ENCODE data around the gene JMY.

DNA sequence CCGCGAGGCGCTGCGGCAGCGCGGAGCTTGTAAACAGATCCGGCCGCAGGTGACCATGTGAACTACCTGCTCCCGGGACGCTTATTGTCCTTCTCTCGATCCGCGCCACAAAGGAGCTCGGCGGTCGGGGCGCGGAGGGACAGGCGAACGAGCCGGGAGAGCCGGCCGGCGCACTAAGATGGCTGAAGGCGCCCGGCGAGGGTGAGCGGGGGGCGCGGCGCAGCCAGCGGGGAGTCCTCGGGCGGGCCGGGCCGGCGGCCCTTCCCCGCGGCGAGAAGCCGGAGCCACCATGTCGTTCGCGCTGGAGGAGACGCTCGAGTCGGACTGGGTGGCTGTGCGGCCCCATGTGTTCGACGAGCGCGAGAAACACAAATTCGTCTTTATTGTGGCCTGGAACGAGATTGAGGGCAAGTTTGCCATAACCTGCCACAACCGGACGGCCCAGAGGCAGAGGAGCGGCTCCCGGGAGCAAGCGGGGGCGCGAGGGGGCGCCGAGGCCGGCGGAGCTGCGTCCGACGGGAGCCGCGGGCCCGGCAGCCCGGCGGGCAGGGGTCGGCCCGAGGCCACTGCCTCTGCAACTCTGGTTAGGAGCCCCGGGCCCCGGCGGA, 535 bp downstream of the JMY start:
- no peak for TF ChIP-seq POLR2A (IDR thresholded peaks at IDR 0.05)
- TF ChIP-seq, protein P1, sequence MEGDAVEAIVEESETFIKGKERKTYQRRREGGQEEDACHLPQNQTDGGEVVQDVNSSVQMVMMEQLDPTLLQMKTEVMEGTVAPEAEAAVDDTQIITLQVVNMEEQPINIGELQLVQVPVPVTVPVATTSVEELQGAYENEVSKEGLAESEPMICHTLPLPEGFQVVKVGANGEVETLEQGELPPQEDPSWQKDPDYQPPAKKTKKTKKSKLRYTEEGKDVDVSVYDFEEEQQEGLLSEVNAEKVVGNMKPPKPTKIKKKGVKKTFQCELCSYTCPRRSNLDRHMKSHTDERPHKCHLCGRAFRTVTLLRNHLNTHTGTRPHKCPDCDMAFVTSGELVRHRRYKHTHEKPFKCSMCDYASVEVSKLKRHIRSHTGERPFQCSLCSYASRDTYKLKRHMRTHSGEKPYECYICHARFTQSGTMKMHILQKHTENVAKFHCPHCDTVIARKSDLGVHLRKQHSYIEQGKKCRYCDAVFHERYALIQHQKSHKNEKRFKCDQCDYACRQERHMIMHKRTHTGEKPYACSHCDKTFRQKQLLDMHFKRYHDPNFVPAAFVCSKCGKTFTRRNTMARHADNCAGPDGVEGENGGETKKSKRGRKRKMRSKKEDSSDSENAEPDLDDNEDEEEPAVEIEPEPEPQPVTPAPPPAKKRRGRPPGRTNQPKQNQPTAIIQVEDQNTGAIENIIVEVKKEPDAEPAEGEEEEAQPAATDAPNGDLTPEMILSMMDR (IDR thresholded peaks at IDR 0.05), result no peak

Data from esophagus squamous epithelium (tissue), 4 donors.